B cell (primary cell): ENCODE data around the gene GLRX5.
"Not testable (repeated sequence)": the region's sequence is repeated elsewhere in the genome, so short reads cannot be mapped to it uniquely, and the experiment has no call there.

Source experiments
- CTCF ChIP-seq: fragments of 200-600 bp; IDR thresholded peaks from one replicate; pipeline ENCODE4 v1.8.0; 2022; ENCODE audit warnings: antibody characterized with exemption, mild to moderate bottlenecking
- EZH2 ChIP-seq: IDR thresholded peaks from 2 replicates; pipeline ENCODE4 v1.6.1; 2012; ENCODE audit warnings: borderline replicate concordance, low read depth, mild to moderate bottlenecking, moderate library complexity, low read length; ENCODE audit not compliant: insufficient read depth, poor library complexity, severe bottlenecking

GRCh38 chr14:95583836-95584617 lies 49.2 kb downstream of the GLRX5 start:
- TF ChIP-seq CTCF, EZH2: not testable (repeated sequence)
